Neural cell (in vitro differentiated cells): ENCODE data around the gene PFN3. TPM values are rescaled to one million over a fixed set of nuclear protein-coding genes. Genes with fewer than 3 reads are reported as not detected.

Experiments used
- H2AFZ ChIP-seq: fragments of 200-600, 300-800 bp; sonication (generic), shearing (Covaris generic); 2 replicates; pipeline ENCODE4 v1.6.0; 2014; ENCODE audit warnings: low read depth, mild to moderate bottlenecking, antibody characterized with exemption, low read length, moderate library complexity
- H3F3A ChIP-seq: fragments of 200-600 bp; shearing (Covaris generic); 2 replicates; pipeline ENCODE4 v1.6.1; 2016; ENCODE audit warnings: mild to moderate bottlenecking, moderate library complexity, mixed read lengths, antibody characterized with exemption, low read length; ENCODE audit not compliant: insufficient read depth, poor library complexity, severe bottlenecking
- H3K27ac ChIP-seq: fragments of 200-600, 300-800 bp; sonication (generic), shearing (Covaris generic); 2 replicates; pipeline ENCODE4 v1.5.1; 2014; ENCODE audit warnings: mild to moderate bottlenecking, low read length, moderate library complexity
- H3K27me3 ChIP-seq: fragments of 300-800, 200-600 bp; sonication (generic), shearing (Covaris generic); 2 replicates; pipeline ENCODE4 v1.6.0; 2014; ENCODE audit warnings: mild to moderate bottlenecking, low read depth, low read length, moderate library complexity; ENCODE audit not compliant: insufficient read depth
- H3K36me3 ChIP-seq: fragments of 300-800, 200-600 bp; sonication (generic), shearing (Covaris generic); 2 replicates; pipeline ENCODE4 v1.5.1; 2014; ENCODE audit warnings: mild to moderate bottlenecking, antibody characterized with exemption, low read length, moderate library complexity; ENCODE audit not compliant: insufficient read depth
- H3K4me2 ChIP-seq: fragments of 300-800, 200-600 bp; sonication (generic), shearing (Covaris generic); 2 replicates; pipeline ENCODE4 v1.6.0; 2014; ENCODE audit warnings: mild to moderate bottlenecking, low read length
- H3K4me3 ChIP-seq: fragments of 300-800, 200-600 bp; sonication (generic), shearing (Covaris generic); 2 replicates; pipeline ENCODE4 v1.5.1; 2014; ENCODE audit warnings: mild to moderate bottlenecking, low read length, moderate library complexity
- H3K79me2 ChIP-seq: fragments of 200-600 bp; shearing (Covaris generic); replicated peaks from 2 replicates; pipeline ENCODE4 v1.6.0; 2014; ENCODE audit warnings: mild to moderate bottlenecking, low read length, moderate library complexity; ENCODE audit not compliant: insufficient read depth
- H3K9ac ChIP-seq: fragments of 300-800, 200-600 bp; sonication (generic), shearing (Covaris generic); 2 replicates; pipeline ENCODE4 v1.6.1; 2016; ENCODE audit warnings: mild to moderate bottlenecking, low read length, mixed read lengths
- H3K9me2 ChIP-seq: fragments of 200-600 bp; shearing (Covaris generic); 2 replicates; pipeline ENCODE4 v1.6.1; 2016; ENCODE audit warnings: mild to moderate bottlenecking, low read length, mixed read lengths; ENCODE audit not compliant: insufficient read depth
- H3K9me3 ChIP-seq: fragments of 200-600, 300-800 bp; sonication (generic), shearing (Covaris generic); 2 replicates; pipeline ENCODE4 v1.6.1; 2016; ENCODE audit warnings: mild to moderate bottlenecking, mixed run types, low read length, moderate library complexity, mixed read lengths
- H4K20me1 ChIP-seq: fragments of 200-600 bp; shearing (Covaris generic); 2 replicates; pipeline ENCODE4 v1.6.1; 2016; ENCODE audit warnings: mild to moderate bottlenecking, mixed run types; ENCODE audit not compliant: insufficient read depth
- EP300 ChIP-seq: fragments of 450-650 bp; conservative IDR thresholded peaks from 2 replicates; pipeline ENCODE4 v1.6.1; 2014; ENCODE audit warnings: antibody characterized with exemption, mild to moderate bottlenecking, moderate library complexity; ENCODE audit not compliant: poor library complexity, severe bottlenecking
- EZH2 ChIP-seq: fragments of 200-600, 300-800 bp; shearing (Covaris generic), sonication (generic); IDR thresholded peaks from 2 replicates; pipeline ENCODE4 v1.6.1; 2014; ENCODE audit warnings: antibody characterized with exemption, low read length, borderline replicate concordance, mild to moderate bottlenecking; ENCODE audit not compliant: insufficient read depth, poor library complexity, severe bottlenecking
- MXI1 ChIP-seq: fragments of 450-650 bp; conservative IDR thresholded peaks from 2 replicates; pipeline ENCODE4 v1.6.1; 2014; ENCODE audit warnings: antibody characterized with exemption, mild to moderate bottlenecking; ENCODE audit not compliant: poor library complexity, severe bottlenecking
- POLR2AphosphoS5 ChIP-seq: IDR thresholded peaks from 2 replicates; pipeline ENCODE4 v1.6.1; 2012
- RAD21 ChIP-seq: fragments of 450-650 bp; conservative IDR thresholded peaks from 2 replicates; pipeline ENCODE4 v1.6.1; 2014; ENCODE audit warnings: antibody characterized with exemption, mild to moderate bottlenecking, moderate library complexity
- SMC3 ChIP-seq: fragments of 450-650 bp; conservative IDR thresholded peaks from 2 replicates; pipeline ENCODE4 v1.6.1; 2014; ENCODE audit warnings: antibody characterized with exemption, mild to moderate bottlenecking, moderate library complexity; ENCODE audit not compliant: poor library complexity
- TAF1 ChIP-seq: IDR thresholded peaks from 2 replicates; pipeline ENCODE4 v1.6.1; 2012; ENCODE audit warnings: low read depth
- polyA plus RNA-seq: library from polyadenylated mRNA; depleted of rRNA; stranded (reverse); fragments of >200 nt; gene quantifications from 2 replicates; pipeline ENCODE4 v1.2.3, GENCODE V29; 2014
- TF ChIP-seq, protein P1 (sequence below): fragments of 450-650 bp; IDR thresholded peaks from 2 replicates; pipeline ENCODE4 v1.5.1; 2014; ENCODE audit warnings: antibody characterized with exemption, mild to moderate bottlenecking, moderate library complexity; ENCODE audit not compliant: poor library complexity, severe bottlenecking
- TF ChIP-seq, protein P2 (sequence below): IDR thresholded peaks from 2 replicates; pipeline ENCODE4 v1.6.1; 2012; ENCODE audit warnings: borderline replicate concordance

The PFN3 gene
- polyA plus RNA-seq, 1 donor from 2014 or later: not detected

- no peaks in the 10 kb centered on the region for H3F3A ChIP-seq
These were observed 2.0 kb upstream of the PFN3 start for GRCh38 chr5:177402271-177403043.

GRCh38 chr5:177397875-177398390 lies 2.5 kb downstream of the PFN3 start:
- peaks cover 21% of the 10 kb centered on the region for H3K27me3 ChIP-seq

More at GRCh38 chr5:177402271-177403043, 2.0 kb upstream of the PFN3 start:
- no peaks in the 10 kb centered on the region for H3K9me2 ChIP-seq
- peak overlapping the region; percentile 34 for H3K27ac ChIP-seq
- H3K79me2 ChIP-seq: no peaks in the 10 kb centered on the region
- peak overlapping the region; percentile 55 for H3K9ac ChIP-seq
- peaks cover 42% of the 10 kb centered on the region for H3K27me3 ChIP-seq
- H3K36me3 ChIP-seq: no peaks in the 10 kb centered on the region
- H3K4me2 ChIP-seq: no peak overlapping the region
- H3K4me3 ChIP-seq: peak overlapping the region; percentile 65
- no peaks in the 10 kb centered on the region for H4K20me1 ChIP-seq
- TF ChIP-seq, protein P1, sequence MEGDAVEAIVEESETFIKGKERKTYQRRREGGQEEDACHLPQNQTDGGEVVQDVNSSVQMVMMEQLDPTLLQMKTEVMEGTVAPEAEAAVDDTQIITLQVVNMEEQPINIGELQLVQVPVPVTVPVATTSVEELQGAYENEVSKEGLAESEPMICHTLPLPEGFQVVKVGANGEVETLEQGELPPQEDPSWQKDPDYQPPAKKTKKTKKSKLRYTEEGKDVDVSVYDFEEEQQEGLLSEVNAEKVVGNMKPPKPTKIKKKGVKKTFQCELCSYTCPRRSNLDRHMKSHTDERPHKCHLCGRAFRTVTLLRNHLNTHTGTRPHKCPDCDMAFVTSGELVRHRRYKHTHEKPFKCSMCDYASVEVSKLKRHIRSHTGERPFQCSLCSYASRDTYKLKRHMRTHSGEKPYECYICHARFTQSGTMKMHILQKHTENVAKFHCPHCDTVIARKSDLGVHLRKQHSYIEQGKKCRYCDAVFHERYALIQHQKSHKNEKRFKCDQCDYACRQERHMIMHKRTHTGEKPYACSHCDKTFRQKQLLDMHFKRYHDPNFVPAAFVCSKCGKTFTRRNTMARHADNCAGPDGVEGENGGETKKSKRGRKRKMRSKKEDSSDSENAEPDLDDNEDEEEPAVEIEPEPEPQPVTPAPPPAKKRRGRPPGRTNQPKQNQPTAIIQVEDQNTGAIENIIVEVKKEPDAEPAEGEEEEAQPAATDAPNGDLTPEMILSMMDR: peak; percentile 79
- no peak for TF ChIP-seq TAF1
- TF ChIP-seq RAD21: peak; percentile 65
- no peak for TF ChIP-seq MXI1
- TF ChIP-seq SMC3: peak; percentile 75
- peak; percentile 49 for TF ChIP-seq POLR2AphosphoS5
- peak overlapping the region; percentile 63 for H2AFZ ChIP-seq
- H3K9me3 ChIP-seq: no peaks in the 10 kb centered on the region

More at GRCh38 chr5:177397875-177398390, 2.5 kb downstream of the PFN3 start:
- no peak overlapping the region for H3K9ac ChIP-seq
- H3K79me2 ChIP-seq: no peaks in the 10 kb centered on the region
- H3K27ac ChIP-seq: no peak overlapping the region
- H3K4me3 ChIP-seq: no peak overlapping the region
- no peaks in the 10 kb centered on the region for H4K20me1 ChIP-seq
- H3K9me3 ChIP-seq: no peaks in the 10 kb centered on the region
- H2AFZ ChIP-seq: no peak overlapping the region
- H3K36me3 ChIP-seq: no peaks in the 10 kb centered on the region
- H3F3A ChIP-seq: no peaks in the 10 kb centered on the region
- TF ChIP-seq EP300 (no peak), SMC3 (no peak), MXI1 (no peak), EZH2 (no peak), RAD21 (no peak), POLR2AphosphoS5 (no peak), TAF1 (no peak)
- TF ChIP-seq, protein P2, sequence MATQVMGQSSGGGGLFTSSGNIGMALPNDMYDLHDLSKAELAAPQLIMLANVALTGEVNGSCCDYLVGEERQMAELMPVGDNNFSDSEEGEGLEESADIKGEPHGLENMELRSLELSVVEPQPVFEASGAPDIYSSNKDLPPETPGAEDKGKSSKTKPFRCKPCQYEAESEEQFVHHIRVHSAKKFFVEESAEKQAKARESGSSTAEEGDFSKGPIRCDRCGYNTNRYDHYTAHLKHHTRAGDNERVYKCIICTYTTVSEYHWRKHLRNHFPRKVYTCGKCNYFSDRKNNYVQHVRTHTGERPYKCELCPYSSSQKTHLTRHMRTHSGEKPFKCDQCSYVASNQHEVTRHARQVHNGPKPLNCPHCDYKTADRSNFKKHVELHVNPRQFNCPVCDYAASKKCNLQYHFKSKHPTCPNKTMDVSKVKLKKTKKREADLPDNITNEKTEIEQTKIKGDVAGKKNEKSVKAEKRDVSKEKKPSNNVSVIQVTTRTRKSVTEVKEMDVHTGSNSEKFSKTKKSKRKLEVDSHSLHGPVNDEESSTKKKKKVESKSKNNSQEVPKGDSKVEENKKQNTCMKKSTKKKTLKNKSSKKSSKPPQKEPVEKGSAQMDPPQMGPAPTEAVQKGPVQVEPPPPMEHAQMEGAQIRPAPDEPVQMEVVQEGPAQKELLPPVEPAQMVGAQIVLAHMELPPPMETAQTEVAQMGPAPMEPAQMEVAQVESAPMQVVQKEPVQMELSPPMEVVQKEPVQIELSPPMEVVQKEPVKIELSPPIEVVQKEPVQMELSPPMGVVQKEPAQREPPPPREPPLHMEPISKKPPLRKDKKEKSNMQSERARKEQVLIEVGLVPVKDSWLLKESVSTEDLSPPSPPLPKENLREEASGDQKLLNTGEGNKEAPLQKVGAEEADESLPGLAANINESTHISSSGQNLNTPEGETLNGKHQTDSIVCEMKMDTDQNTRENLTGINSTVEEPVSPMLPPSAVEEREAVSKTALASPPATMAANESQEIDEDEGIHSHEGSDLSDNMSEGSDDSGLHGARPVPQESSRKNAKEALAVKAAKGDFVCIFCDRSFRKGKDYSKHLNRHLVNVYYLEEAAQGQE: no peak
- TF ChIP-seq, protein P1: no peak
- no peak overlapping the region for H3K4me2 ChIP-seq
- H3K9me2 ChIP-seq: no peaks in the 10 kb centered on the region
